HG02763 (cell line): Measurements from ENCODE around the gene DOK6.

Experiments
- ATAC-seq: cut with Tn5 transposase; IDR thresholded peaks from one replicate; pipeline ENCODE4 v1.9.1; 2021; ENCODE audit warnings: mild to moderate bottlenecking, moderate library complexity; ENCODE audit not compliant: unreplicated experiment

The DOK6 gene

GRCh38 chr18:69432847-69433246 lies 32.2 kb downstream of the DOK6 start:
- ATAC-seq: no peak

GRCh38 chr18:69435000-69435399 lies 34.3 kb downstream of the DOK6 start:
- ATAC-seq: no peak

- ATAC-seq: no peak
Measured at GRCh38 chr18:69444221-69444620, 43.5 kb downstream of the DOK6 start.

GRCh38 chr18:69447886-69448285 lies 47.2 kb downstream of the DOK6 start:
- ATAC-seq: no peak

- ATAC-seq: no peak
Measured at GRCh38 chr18:69455125-69455524, 54.4 kb downstream of the DOK6 start.

GRCh38 chr18:69469444-69469919 lies 68.8 kb downstream of the DOK6 start:
- peak; percentile 64 for ATAC-seq

- no peak for ATAC-seq
Measured at GRCh38 chr18:69480460-69480859, 79.8 kb downstream of the DOK6 start.

GRCh38 chr18:69483574-69483973 lies 82.9 kb downstream of the DOK6 start:
- no peak for ATAC-seq

GRCh38 chr18:69484699-69485396 lies 84.2 kb downstream of the DOK6 start:
- no peak for ATAC-seq

GRCh38 chr18:69487488-69488394 lies 87.1 kb downstream of the DOK6 start:
- no peak for ATAC-seq

- no peak for ATAC-seq
Measured at GRCh38 chr18:69490072-69490471, 89.4 kb downstream of the DOK6 start.

- no peak for ATAC-seq
Measured at GRCh38 chr18:69490813-69491212, 90.1 kb downstream of the DOK6 start.

- no peak for ATAC-seq
Measured at GRCh38 chr18:69491576-69491975, 90.9 kb downstream of the DOK6 start.

- ATAC-seq: no peak
Measured at GRCh38 chr18:69492861-69493260, 92.2 kb downstream of the DOK6 start.

GRCh38 chr18:69494841-69495240 lies 94.2 kb downstream of the DOK6 start:
- no peak for ATAC-seq

GRCh38 chr18:69495338-69495737 lies 94.7 kb downstream of the DOK6 start:
- no peak for ATAC-seq

- ATAC-seq: no peak
Measured at GRCh38 chr18:69495841-69496533, 95.3 kb downstream of the DOK6 start.

GRCh38 chr18:69518989-69519388 lies 118.3 kb downstream of the DOK6 start:
- no peak for ATAC-seq

- no peak for ATAC-seq
Measured at GRCh38 chr18:69523582-69523981, 122.9 kb downstream of the DOK6 start.

GRCh38 chr18:69528435-69528834 lies 127.7 kb downstream of the DOK6 start:
- no peak for ATAC-seq

GRCh38 chr18:69529151-69529550 lies 128.5 kb downstream of the DOK6 start:
- no peak for ATAC-seq
